ENCODE data around the gene NOD1.
"Not testable (repeated sequence)": the region's sequence is repeated elsewhere in the genome, so short reads cannot be mapped to it uniquely, and the experiment has no call there.

The NOD1 gene

DNA sequence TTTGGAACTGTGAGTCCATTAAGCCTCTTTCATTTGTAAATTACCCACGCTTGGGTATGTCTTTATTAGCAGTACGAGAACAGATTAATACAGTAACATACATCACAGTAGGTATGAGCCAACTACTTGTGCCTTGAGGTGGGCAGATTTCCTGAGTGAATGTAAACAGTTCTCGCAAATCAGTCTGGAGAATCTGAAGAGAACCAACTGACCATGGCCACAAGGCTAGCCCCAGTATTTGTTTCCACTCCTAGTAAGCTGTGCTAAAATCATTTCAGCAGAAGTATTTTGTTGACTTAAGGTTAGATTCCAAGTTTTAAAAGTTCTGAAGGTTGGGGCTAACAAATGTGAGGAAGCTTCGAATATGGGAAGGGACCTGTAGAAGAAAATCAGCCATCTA lies 82.9 kb downstream of the NOD1 start:
- no peak overlapping the region for H3K4me3 Mint-ChIP-seq
- H3K9me3 Mint-ChIP-seq: no peaks in the 10 kb centered on the region
- peak overlapping the region; percentile 55 for H3K27ac Mint-ChIP-seq
- H3K36me3 Mint-ChIP-seq: peaks cover 5% of the 10 kb centered on the region
- H3K27me3 Mint-ChIP-seq: no peaks in the 10 kb centered on the region
- H3K4me1 Mint-ChIP-seq: no peaks in the 10 kb centered on the region

DNA sequence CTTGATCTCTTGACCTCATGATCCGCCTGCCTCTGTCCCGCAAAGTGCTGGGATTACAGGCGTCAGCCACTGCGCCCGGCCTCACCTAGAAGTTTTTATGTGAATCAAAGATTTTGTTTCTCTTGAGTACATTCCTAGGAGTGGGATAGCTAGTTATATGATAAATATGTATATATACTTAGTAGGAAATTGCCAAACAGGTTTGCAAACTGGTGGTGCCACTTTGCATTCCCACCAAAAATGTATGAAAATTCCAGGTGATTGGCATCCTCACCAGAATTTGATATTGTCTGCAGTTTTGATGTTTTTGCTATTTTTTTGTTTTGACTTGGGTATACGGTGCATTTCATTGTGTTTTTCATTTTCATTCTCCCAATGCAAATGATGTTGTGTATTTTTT lies 86.8 kb downstream of the NOD1 start:
- no peaks in the 10 kb centered on the region for H3K4me1 Mint-ChIP-seq
- no peak overlapping the region for H3K4me3 Mint-ChIP-seq
- peaks cover 6% of the 10 kb centered on the region for H3K36me3 Mint-ChIP-seq
- no peaks in the 10 kb centered on the region for H3K9me3 Mint-ChIP-seq
- no peak overlapping the region for H3K27ac Mint-ChIP-seq
- no peaks in the 10 kb centered on the region for H3K27me3 Mint-ChIP-seq

DNA sequence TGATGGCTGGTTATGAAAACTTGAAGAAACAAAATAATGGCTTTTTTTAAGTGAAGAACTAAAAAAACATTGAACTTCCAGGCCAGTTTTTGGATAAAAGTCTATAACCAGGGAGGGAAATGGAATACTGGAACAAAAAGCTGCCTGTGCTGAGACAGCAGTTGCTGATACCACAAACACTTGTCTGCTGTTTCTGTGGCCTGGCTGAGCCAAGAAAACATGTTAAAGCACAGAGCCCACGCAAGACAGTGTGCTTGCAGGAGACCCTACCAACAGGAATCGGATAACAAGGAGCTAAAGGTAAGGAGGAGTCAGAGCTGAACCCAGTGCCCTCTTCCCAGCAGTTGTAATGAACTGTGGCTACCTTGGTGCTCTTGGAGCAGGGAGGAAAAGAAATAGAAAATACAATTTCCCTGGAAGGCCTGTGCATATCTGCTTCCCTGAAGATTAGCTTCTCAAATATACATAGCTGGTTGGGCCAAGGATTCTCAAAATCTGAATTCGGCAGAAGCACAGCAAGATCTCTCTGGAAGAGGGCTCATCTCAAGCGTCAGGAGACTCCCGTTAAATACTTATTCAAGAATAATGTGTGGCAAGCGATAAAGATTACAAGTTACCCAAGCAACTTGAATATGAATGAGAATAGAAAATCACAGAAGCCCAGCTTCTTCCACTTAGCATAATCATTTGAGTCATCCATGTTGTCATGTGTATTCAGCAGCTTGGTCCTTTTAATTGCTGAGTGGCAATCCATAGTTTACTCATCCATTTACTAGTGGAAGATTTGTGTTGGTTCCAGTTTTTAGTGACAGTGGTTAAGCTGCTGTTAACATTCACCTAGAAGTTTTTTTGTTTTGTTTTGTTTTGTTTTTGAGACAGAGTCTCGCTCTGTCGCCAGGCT lies 87.6 kb downstream of the NOD1 start:
- no peak overlapping the region for H3K27ac Mint-ChIP-seq
- H3K4me1 Mint-ChIP-seq: no peaks in the 10 kb centered on the region
- H3K9me3 Mint-ChIP-seq: no peaks in the 10 kb centered on the region
- H3K27me3 Mint-ChIP-seq: no peaks in the 10 kb centered on the region
- H3K4me3 Mint-ChIP-seq: no peak overlapping the region
- peaks cover 6% of the 10 kb centered on the region for H3K36me3 Mint-ChIP-seq

DNA sequence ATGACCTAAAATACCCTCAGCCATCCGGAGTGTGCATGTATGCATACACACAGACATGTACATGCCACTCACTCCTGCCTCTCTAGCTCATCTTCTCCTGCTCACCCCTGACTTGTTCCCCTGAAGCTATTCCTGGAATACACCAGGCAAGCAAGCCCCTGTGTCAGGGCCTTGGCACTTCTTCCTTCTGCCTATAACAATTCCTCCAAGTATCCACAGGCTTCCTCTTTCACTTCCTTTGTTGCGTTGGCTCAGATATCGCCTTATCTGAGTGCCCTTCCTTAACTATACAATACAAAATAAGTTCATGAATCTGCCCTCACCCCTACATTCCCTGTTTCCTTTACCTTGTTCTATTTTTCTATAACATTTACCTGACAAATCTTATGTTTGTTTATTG lies 88.8 kb downstream of the NOD1 start:
- Mint-ChIP-seq H3K27me3 (no peaks in the 10 kb centered on the region), H3K27ac (no peak overlapping the region), H3K4me3 (no peak overlapping the region), H3K9me3 (no peaks in the 10 kb centered on the region), H3K4me1 (no peaks in the 10 kb centered on the region), H3K36me3 (peaks cover 6% of the 10 kb centered on the region)

DNA sequence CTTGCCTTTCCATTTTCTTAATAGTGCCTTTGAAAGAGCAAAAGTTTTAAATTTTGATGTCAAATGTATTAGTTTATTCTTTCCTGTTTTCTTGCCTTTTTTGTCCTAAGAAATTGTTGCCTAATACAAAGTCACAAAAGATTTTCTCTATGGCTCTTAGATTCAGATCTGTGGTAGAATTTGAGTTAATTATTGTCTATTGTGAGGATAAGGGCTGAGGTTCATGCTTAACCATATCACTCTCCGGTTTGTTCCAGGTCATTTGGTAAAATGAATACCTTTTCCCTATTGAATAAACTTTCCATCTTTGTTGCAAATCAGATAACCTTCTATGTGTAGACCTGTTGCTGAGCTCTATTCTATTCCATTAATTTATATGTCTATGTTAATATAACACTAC lies 96.0 kb downstream of the NOD1 start:
- H3K27ac Mint-ChIP-seq: no peak overlapping the region
- H3K27me3 Mint-ChIP-seq: no peaks in the 10 kb centered on the region
- H3K9me3 Mint-ChIP-seq: no peaks in the 10 kb centered on the region
- peaks cover 2% of the 10 kb centered on the region for H3K36me3 Mint-ChIP-seq
- H3K4me1 Mint-ChIP-seq: no peaks in the 10 kb centered on the region
- H3K4me3 Mint-ChIP-seq: no peak overlapping the region

DNA sequence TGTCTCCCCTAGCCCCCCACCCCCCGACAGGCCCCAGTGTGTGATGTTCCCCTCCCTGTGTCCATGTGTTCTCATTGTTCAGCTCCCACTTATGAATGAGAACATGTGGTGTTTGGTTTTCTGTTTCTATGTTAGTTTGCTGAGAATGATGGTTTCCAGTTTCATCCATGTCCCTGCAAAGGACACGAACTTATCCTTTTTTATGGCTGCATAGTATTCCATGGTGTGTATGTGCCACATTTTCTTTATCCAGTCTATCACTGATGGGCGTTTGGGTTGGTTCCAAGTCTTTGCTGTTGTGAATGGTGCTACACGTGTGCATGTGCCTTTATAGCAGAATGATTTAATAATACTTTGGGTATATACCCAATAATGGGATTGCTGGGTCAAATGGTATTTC lies 97.8 kb downstream of the NOD1 start:
- H3K36me3 Mint-ChIP-seq, H3K27me3 Mint-ChIP-seq, H3K27ac Mint-ChIP-seq, H3K9me3 Mint-ChIP-seq, H3K4me1 Mint-ChIP-seq, H3K4me3 Mint-ChIP-seq: not testable (repeated sequence)

DNA sequence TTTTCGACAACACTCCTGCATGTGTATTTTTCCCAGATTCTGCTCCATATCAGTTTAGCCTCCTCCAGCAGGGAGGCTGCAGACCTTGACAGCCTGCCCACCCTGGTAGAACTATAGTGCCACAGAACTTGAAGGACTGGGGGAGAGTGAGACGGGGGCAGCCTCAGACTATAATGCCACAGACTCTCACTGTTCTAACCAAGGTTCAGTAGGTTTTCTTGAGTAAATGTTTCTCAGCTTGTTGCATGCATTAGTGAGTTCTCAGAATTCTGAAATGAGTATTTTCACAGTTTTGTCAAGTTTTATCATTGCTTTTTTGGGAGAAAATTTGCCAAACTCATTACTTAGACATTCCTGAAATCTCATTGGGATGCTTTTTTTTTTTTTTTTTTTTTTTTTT lies 98.3 kb downstream of the NOD1 start:
- H3K9me3 Mint-ChIP-seq: no peaks in the 10 kb centered on the region
- peaks cover 2% of the 10 kb centered on the region for H3K36me3 Mint-ChIP-seq
- no peak overlapping the region for H3K4me3 Mint-ChIP-seq
- H3K27ac Mint-ChIP-seq: no peak overlapping the region
- H3K4me1 Mint-ChIP-seq: no peaks in the 10 kb centered on the region
- no peaks in the 10 kb centered on the region for H3K27me3 Mint-ChIP-seq

DNA sequence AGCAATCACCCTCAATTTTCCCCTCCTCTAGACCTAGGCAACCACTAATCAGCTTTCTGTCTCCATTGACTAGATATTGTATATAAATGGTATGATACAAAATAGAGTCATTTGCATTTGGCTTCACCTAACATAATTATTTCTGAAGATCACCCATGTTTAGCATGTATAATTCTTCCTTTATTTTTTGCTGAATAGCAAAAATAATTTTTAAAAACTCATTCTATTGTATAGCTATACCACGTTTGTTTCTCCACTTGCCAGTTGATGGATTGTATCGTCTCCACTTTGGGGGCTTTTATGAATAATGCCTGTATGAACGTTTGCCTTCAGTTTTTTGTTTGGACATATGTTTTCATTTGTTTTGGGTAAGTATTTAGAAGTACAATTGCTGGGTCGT lies 98.8 kb downstream of the NOD1 start:
- no peaks in the 10 kb centered on the region for H3K9me3 Mint-ChIP-seq
- no peak overlapping the region for H3K27ac Mint-ChIP-seq
- H3K36me3 Mint-ChIP-seq: peaks cover 2% of the 10 kb centered on the region
- no peaks in the 10 kb centered on the region for H3K4me1 Mint-ChIP-seq
- H3K27me3 Mint-ChIP-seq: no peaks in the 10 kb centered on the region
- no peak overlapping the region for H3K4me3 Mint-ChIP-seq

DNA sequence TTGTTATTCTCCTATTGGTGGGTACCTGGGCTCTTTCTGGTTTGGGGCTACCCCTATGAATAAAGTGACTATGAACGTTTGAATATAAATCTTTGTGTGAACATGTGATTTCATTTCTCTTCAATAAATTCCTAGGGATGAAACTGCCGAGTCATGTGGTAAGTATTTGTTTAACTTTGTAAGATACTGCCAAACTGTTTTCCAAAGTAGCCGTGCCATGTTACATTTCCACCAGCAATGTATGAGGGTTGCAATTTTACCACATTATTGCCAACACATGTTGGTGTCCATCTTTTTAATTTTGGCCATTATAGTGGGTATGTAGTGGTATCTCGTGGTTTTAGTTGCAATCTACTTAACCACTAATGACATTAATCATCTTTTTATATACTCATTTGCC lies 99.5 kb downstream of the NOD1 start:
- Mint-ChIP-seq H3K9me3 (no peaks in the 10 kb centered on the region), H3K4me1 (no peaks in the 10 kb centered on the region), H3K36me3 (peaks cover 2% of the 10 kb centered on the region), H3K4me3 (no peak overlapping the region), H3K27ac (no peak overlapping the region), H3K27me3 (no peaks in the 10 kb centered on the region)

DNA sequence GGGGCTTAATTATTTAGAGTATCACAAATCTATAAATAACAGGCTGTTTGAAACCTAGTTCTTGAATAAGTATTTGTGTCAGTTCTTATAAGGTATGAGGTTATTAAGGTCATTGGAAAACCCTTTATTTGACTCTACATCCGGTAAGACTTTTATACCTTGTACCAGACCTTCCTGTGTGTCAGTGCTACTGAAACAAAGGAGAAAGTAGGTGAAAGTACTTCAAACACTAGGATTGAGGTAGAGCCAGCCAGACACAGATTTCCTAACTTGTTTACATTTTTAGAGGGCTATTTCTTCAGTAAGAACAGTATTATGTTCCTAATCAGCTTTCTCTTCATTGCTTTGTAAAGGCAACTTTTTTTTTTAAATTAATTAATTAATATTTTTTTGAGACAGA lies 100.3 kb downstream of the NOD1 start:
- no peaks in the 10 kb centered on the region for H3K27me3 Mint-ChIP-seq
- no peaks in the 10 kb centered on the region for H3K9me3 Mint-ChIP-seq
- H3K27ac Mint-ChIP-seq: no peak overlapping the region
- peaks cover 2% of the 10 kb centered on the region for H3K36me3 Mint-ChIP-seq
- H3K4me3 Mint-ChIP-seq: no peak overlapping the region
- H3K4me1 Mint-ChIP-seq: no peaks in the 10 kb centered on the region

All from activated naive CD4-positive, alpha-beta T cell treated with anti-CD3 and anti-CD28 coated beads, Interleukin-2, amount 50 U/mL, for 24 hours (primary cell).